DND-41 (cell line): ENCODE data around the gene FGF2.

ENCODE experiments used
- ATAC-seq: fragments of 200-7000 bp; cut with Tn5 transposase; 3 replicates; pipeline ENCODE4 v1.9.1; 2021; ENCODE audit warnings: low read depth; ENCODE audit not compliant: insufficient read depth
- DNase-seq: peaks from one replicate; pipeline ENCODE4 v3.0.0-alpha.2; 2020
- H2AFZ ChIP-seq: 2 replicates; pipeline ENCODE4 v1.6.0; 2012; ENCODE audit warnings: low read depth, low read length
- H3K27ac ChIP-seq: 2 replicates; pipeline ENCODE4 v1.5.1; 2012; ENCODE audit warnings: low read length, inconsistent platforms
- H3K27me3 ChIP-seq: fragments of 200-600 bp; sonication (generic); 2 replicates; pipeline ENCODE4 v1.6.0; 2012; ENCODE audit warnings: low read length, mild to moderate bottlenecking, inconsistent platforms; ENCODE audit not compliant: insufficient read depth, poor library complexity
- H3K36me3 ChIP-seq: 2 replicates; pipeline ENCODE4 v1.5.1; 2012; ENCODE audit warnings: low read length, inconsistent platforms; ENCODE audit not compliant: insufficient read depth
- H3K4me1 ChIP-seq: 2 replicates; pipeline ENCODE4 v1.5.1; 2012; ENCODE audit warnings: mild to moderate bottlenecking, low read length; ENCODE audit not compliant: insufficient read depth
- H3K4me2 ChIP-seq: 2 replicates; pipeline ENCODE4 v1.6.0; 2012; ENCODE audit warnings: mild to moderate bottlenecking, moderate library complexity, low read length, inconsistent platforms; ENCODE audit not compliant: insufficient read depth
- H3K4me3 ChIP-seq, 2 experiments: fragments of 200-600 bp in 1 of 2; shearing (Covaris generic) in 1 of 2; 2 replicates each; pipeline ENCODE4 v1.5.1; 2012 to 2016; ENCODE audit warnings: inconsistent platforms in 2 of 2, low read length in 2 of 2, mild to moderate bottlenecking in 2 of 2, low read depth in 1 of 2, moderate library complexity in 1 of 2
- H3K79me2 ChIP-seq: 2 replicates; pipeline ENCODE4 v1.6.0; 2012; ENCODE audit warnings: low read length, inconsistent platforms; ENCODE audit not compliant: insufficient read depth
- H3K9ac ChIP-seq: 2 replicates; pipeline ENCODE4 v1.6.0; 2012; ENCODE audit warnings: low read depth, mild to moderate bottlenecking, inconsistent platforms, low read length, moderate library complexity
- H3K9me3 ChIP-seq: 2 replicates; pipeline ENCODE4 v1.5.1; 2012; ENCODE audit warnings: low read length, moderate library complexity, mild to moderate bottlenecking, inconsistent platforms; ENCODE audit not compliant: insufficient read depth, severe bottlenecking
- H4K20me1 ChIP-seq: 2 replicates; pipeline ENCODE4 v1.6.0; 2012; ENCODE audit warnings: low read length; ENCODE audit not compliant: insufficient read depth
- EZH2 ChIP-seq: IDR thresholded peaks from 3 replicates; pipeline ENCODE4 v1.6.1; 2012; ENCODE audit warnings: borderline replicate concordance, low read depth, mild to moderate bottlenecking, moderate library complexity, low read length, inconsistent platforms; ENCODE audit not compliant: severe bottlenecking
- TF ChIP-seq, protein P1 (sequence below): IDR thresholded peaks from 2 replicates; pipeline ENCODE4 v1.5.1; 2012; ENCODE audit warnings: borderline replicate concordance, low read length, moderate library complexity, mild to moderate bottlenecking; ENCODE audit not compliant: poor library complexity, severe bottlenecking; ENCODE audit errors: extremely low read depth

The FGF2 gene

DNA sequence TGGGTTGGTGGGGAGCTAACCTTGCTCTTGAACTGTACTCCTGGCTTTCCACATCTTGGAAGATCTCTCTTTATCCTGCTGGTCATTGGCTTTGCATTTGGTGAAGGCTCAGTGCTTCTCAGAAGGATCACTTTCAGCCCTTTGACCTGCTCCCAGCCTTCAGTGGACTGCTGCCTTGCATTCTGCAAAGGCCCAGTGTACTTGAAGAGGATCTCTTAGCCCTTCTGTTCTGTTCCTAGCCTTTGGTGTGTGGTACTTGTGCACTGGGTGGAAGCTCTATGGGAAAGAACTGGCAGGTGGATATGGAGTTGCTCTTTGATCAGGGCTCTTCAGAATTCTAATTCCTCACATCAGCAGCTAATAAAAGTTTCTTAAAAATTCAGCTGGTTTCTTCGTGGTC lies 46.5 kb downstream of the FGF2 start:
- H3K27ac ChIP-seq: no peak overlapping the region
- no peak for DNase-seq
- no peaks in the 10 kb centered on the region for H3K79me2 ChIP-seq
- no peak overlapping the region for H2AFZ ChIP-seq
- H3K36me3 ChIP-seq: no peaks in the 10 kb centered on the region
- ATAC-seq: no peak
- H3K27me3 ChIP-seq: peaks cover 3% of the 10 kb centered on the region
- TF ChIP-seq, protein P1, sequence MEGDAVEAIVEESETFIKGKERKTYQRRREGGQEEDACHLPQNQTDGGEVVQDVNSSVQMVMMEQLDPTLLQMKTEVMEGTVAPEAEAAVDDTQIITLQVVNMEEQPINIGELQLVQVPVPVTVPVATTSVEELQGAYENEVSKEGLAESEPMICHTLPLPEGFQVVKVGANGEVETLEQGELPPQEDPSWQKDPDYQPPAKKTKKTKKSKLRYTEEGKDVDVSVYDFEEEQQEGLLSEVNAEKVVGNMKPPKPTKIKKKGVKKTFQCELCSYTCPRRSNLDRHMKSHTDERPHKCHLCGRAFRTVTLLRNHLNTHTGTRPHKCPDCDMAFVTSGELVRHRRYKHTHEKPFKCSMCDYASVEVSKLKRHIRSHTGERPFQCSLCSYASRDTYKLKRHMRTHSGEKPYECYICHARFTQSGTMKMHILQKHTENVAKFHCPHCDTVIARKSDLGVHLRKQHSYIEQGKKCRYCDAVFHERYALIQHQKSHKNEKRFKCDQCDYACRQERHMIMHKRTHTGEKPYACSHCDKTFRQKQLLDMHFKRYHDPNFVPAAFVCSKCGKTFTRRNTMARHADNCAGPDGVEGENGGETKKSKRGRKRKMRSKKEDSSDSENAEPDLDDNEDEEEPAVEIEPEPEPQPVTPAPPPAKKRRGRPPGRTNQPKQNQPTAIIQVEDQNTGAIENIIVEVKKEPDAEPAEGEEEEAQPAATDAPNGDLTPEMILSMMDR: no peak
- no peak for TF ChIP-seq EZH2
- H3K9me3 ChIP-seq: no peaks in the 10 kb centered on the region
- no peak overlapping the region for H3K4me3 ChIP-seq
- no peaks in the 10 kb centered on the region for H4K20me1 ChIP-seq
- H3K4me1 ChIP-seq: no peaks in the 10 kb centered on the region
- no peak overlapping the region for H3K4me2 ChIP-seq
- no peak overlapping the region for H3K9ac ChIP-seq

DNA sequence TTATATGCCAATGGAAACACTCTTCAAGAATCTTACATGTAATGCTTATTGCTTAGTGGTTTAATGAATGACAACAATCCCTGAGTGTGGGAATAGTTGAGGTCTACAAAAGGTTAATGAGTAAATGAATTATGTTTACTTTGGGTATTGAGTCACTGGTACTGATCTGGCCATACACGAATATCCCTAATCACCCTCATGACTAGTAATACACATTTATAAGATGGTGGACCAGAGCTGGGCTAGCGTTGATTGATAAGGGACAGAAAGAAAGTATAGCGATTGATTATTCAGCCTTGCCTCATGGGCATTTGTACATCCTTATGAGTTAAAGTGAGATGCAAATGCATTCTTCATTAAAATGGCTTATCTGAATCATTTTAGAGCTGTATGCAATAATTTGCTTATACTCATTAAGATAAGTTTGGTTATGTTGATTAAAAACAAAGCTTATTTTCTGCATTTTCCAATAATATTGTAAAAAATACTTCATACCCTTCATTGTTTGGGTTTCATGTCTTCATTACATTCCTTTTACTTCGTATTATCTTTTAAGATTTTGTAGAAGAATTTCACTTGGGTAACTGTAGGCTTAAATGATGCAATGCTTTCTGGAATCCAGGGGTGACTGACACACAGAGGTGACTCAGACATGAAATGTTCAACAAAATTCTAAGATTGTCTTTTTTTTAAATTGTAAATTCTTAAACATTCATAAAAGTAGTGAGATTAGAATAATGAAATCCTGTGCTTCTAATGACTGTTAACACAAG lies 47.4 kb downstream of the FGF2 start:
- H3K27ac ChIP-seq: no peak overlapping the region
- H3K4me1 ChIP-seq: no peaks in the 10 kb centered on the region
- no peaks in the 10 kb centered on the region for H3K36me3 ChIP-seq
- no peaks in the 10 kb centered on the region for H3K79me2 ChIP-seq
- no peak overlapping the region for H3K4me2 ChIP-seq
- no peaks in the 10 kb centered on the region for H3K9me3 ChIP-seq
- no peak overlapping the region for H3K4me3 ChIP-seq
- no peak overlapping the region for H3K9ac ChIP-seq
- DNase-seq (no peak), ATAC-seq (no peak)
- no peaks in the 10 kb centered on the region for H4K20me1 ChIP-seq
- H3K27me3 ChIP-seq: peaks cover 3% of the 10 kb centered on the region
- no peak for TF ChIP-seq EZH2
- no peak overlapping the region for H2AFZ ChIP-seq

GRCh38 chr4:122875949-122876348 lies 49.3 kb downstream of the FGF2 start:
- peaks cover 3% of the 10 kb centered on the region for H3K27me3 ChIP-seq
- no peaks in the 10 kb centered on the region for H4K20me1 ChIP-seq
- no peak overlapping the region for H3K27ac ChIP-seq
- H3K36me3 ChIP-seq: no peaks in the 10 kb centered on the region
- no peak overlapping the region for H2AFZ ChIP-seq
- DNase-seq (no peak), ATAC-seq (no peak)
- H3K4me1 ChIP-seq: no peaks in the 10 kb centered on the region
- H3K4me2 ChIP-seq: no peak overlapping the region
- TF ChIP-seq EZH2: no peak
- TF ChIP-seq, protein P1: no peak
- H3K4me3 ChIP-seq: no peak overlapping the region
- no peaks in the 10 kb centered on the region for H3K79me2 ChIP-seq
- H3K9ac ChIP-seq: no peak overlapping the region
- peaks cover 4% of the 10 kb centered on the region for H3K9me3 ChIP-seq

DNA sequence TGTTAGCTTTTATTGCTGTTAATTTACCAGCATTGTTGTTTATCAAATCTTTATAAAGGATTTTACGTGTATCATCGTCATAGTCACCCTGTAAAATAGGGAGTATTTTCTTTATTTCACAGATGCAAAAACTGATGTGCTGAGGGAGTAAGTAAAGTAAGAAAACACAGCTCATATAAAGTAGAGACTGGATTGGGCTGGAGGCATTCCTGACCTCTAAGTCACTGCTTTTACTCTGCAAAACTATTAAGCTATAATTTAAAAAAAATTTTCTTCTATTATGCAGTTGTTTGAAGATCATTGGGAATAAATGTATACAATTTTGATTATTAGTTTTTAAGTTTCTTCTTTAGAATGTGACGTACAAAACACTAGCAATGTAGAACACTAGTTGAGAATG lies 49.8 kb downstream of the FGF2 start:
- H3K36me3 ChIP-seq: no peaks in the 10 kb centered on the region
- no peak overlapping the region for H3K4me3 ChIP-seq
- no peaks in the 10 kb centered on the region for H4K20me1 ChIP-seq
- H3K27ac ChIP-seq: no peak overlapping the region
- H3K27me3 ChIP-seq: peaks cover 3% of the 10 kb centered on the region
- H3K79me2 ChIP-seq: no peaks in the 10 kb centered on the region
- TF ChIP-seq, protein P1: no peak
- peaks cover 5% of the 10 kb centered on the region for H3K9me3 ChIP-seq
- no peak overlapping the region for H2AFZ ChIP-seq
- no peak for ATAC-seq
- no peak for DNase-seq
- no peak overlapping the region for H3K4me2 ChIP-seq
- no peaks in the 10 kb centered on the region for H3K4me1 ChIP-seq
- no peak overlapping the region for H3K9ac ChIP-seq
